Esophagus squamous epithelium (tissue), 5 donors: Measurements from ENCODE around the gene RNASE13. TPM values are rescaled to one million over a fixed set of nuclear protein-coding genes. Genes with fewer than 3 reads are reported as not detected.

Experiments used
- DNase-seq: peaks from one replicate; lab custom pipeline; 2025; lab: John Stamatoyannopoulos, UW
- H3K27ac ChIP-seq, 4 donors: fragments of 200-600 bp; sonication (generic); one replicate each; pipeline ENCODE4 v1.5.1; 2016 to 2019; ENCODE audit warnings: mild to moderate bottlenecking in 1 of 4
- H3K27me3 ChIP-seq, 4 donors: fragments of 200-600 bp; sonication (generic); 1 replicate in 3 of 4; 2 replicates in 1 of 4; pipeline versions ENCODE4 v1.5.1 to v1.6.0; 2017 to 2021; ENCODE audit warnings: antibody characterized with exemption in 1 of 4
- H3K36me3 ChIP-seq, 3 donors: fragments of 200-600 bp; sonication (generic); one replicate each; pipeline ENCODE4 v1.5.1; 2016 to 2019
- H3K4me1 ChIP-seq, 3 donors: fragments of 200-600 bp; sonication (generic); one replicate each; pipeline ENCODE4 v1.5.1; 2017 to 2019
- H3K4me3 ChIP-seq, 4 donors: fragments of 200-600 bp; sonication (generic); 1 replicate in 3 of 4; 2 replicates in 1 of 4; pipeline ENCODE4 v1.5.1; 2016 to 2019; ENCODE audit warnings: mild to moderate bottlenecking in 2 of 4, moderate library complexity in 1 of 4
- H3K9me3 ChIP-seq, 3 donors: fragments of 200-600 bp; sonication (generic); one replicate each; pipeline ENCODE4 v1.5.1; 2016 to 2019
- CTCF ChIP-seq, 6 experiments: fragments of 450-650 bp in 4 of 6; fragments of 200-600 bp in 2 of 6; sonication (generic) in 2 of 6; IDR thresholded peaks; one replicate each; pipeline ENCODE4 v1.5.1; 2016 to 2019; ENCODE audit warnings: antibody characterized with exemption in 6 of 6, mild to moderate bottlenecking in 4 of 6, moderate library complexity in 4 of 6
- POLR2A ChIP-seq, 4 donors: fragments of 450-650 bp; IDR thresholded peaks; one replicate each; pipeline ENCODE4 v1.6.1; 2017; ENCODE audit warnings: antibody characterized with exemption in 4 of 4, mild to moderate bottlenecking in 4 of 4, moderate library complexity in 3 of 4
- WGBS, 2 donors: methylation state at CpG; one replicate each; pipeline ENCODE4 v1.1.5; 2018; 5-methylcytosine and 5-hydroxymethylcytosine counted together
- intact Hi-C: fragments of 100-400 bp; cut with DNase I; formaldehyde crosslinking; loops from one replicate; pipeline ENCODE4 v1.15.0; 2022
- total RNA-seq, 4 donors: library from RNA; depleted of rRNA; stranded (reverse); fragments of >200 nt; gene quantifications; one replicate each; pipeline ENCODE4 v1.1.0, GENCODE V29; 2016
- donor health status: DM: yes; HTN: yes; CAD: no.

Gene RNASE13
- total RNA-seq, 4 donors from 2014 or later: not detected

- no peaks in the 10 kb centered on the region for H3K9me3 ChIP-seq
- WGBS, 2 donors: 18 to 20% methylated on average over 9 to 10 of the region's 10 CpGs
- peaks cover 27 to 68% (median 34%) of the 10 kb centered on the region in 3 donors for H3K4me1 ChIP-seq
- peak overlapping the region in 2 of 4 donors; percentile 7 to 29 for H3K4me3 ChIP-seq
- no peaks in the 10 kb centered on the region for H3K27me3 ChIP-seq
- peak in 1 of 4 donors; percentile 28 for TF ChIP-seq POLR2A (IDR thresholded peaks at IDR 0.05)
- no peak for TF ChIP-seq CTCF (IDR thresholded peaks at IDR 0.05)
- no peak for DNase-seq
- H3K36me3 ChIP-seq: no peaks in the 10 kb centered on the region
- intact Hi-C loops: no loop called here
- H3K27ac ChIP-seq: peak overlapping the region; percentile 53 to 84 (median 82)
Observed at GRCh38 chr14:21038441-21039422, 4.1 kb upstream of the RNASE13 start.

GRCh38 chr14:21037156-21037555 lies 2.5 kb upstream of the RNASE13 start:
- TF ChIP-seq CTCF (IDR thresholded peaks at IDR 0.05): no peak
- TF ChIP-seq POLR2A (IDR thresholded peaks at IDR 0.05): no peak
- H3K27ac ChIP-seq: peak overlapping the region in 3 of 4 donors; percentile 16 to 84 (median 37)
- 68 to 81% methylated on average over 3 of the region's 3 CpGs for WGBS, 2 donors

GRCh38 chr14:21036751-21037150 lies 2.1 kb upstream of the RNASE13 start:
- Histone ChIP-seq H3K4me1 (peaks cover 24 to 56% (median 24%) of the 10 kb centered on the region in 3 donors), H3K4me3 (no peak overlapping the region), H3K27me3 (no peaks in the 10 kb centered on the region), H3K27ac (peak overlapping the region in 3 of 4 donors; percentile 16 to 84 (median 37)), H3K9me3 (no peaks in the 10 kb centered on the region), H3K36me3 (no peaks in the 10 kb centered on the region)
- intact Hi-C loops: no loop called here
- DNase-seq: no peak
- no peak for TF ChIP-seq POLR2A (IDR thresholded peaks at IDR 0.05)
- no peak for TF ChIP-seq CTCF (IDR thresholded peaks at IDR 0.05)
- 69 to 82% methylated on average over 7 of the region's 7 CpGs for WGBS, 2 donors

More at GRCh38 chr14:21037156-21037555, 2.5 kb upstream of the RNASE13 start:
- Histone ChIP-seq H3K9me3 (no peaks in the 10 kb centered on the region), H3K27me3 (no peaks in the 10 kb centered on the region), H3K4me3 (no peak overlapping the region), H3K4me1 (peaks cover 24 to 60% (median 24%) of the 10 kb centered on the region in 3 donors), H3K36me3 (no peaks in the 10 kb centered on the region)
- no peak for DNase-seq
- intact Hi-C loops: no loop called here

- Histone ChIP-seq H3K36me3 (no peaks in the 10 kb centered on the region), H3K4me3 (no peak overlapping the region), H3K27me3 (no peaks in the 10 kb centered on the region), H3K27ac (no peak overlapping the region), H3K9me3 (no peaks in the 10 kb centered on the region), H3K4me1 (peaks cover 1 to 21% (median 4%) of the 10 kb centered on the region in 3 donors)
- intact Hi-C loops: no loop called here
- WGBS, 2 donors: 80 to 81% methylated on average over 4 of the region's 4 CpGs
- no peak for DNase-seq
- TF ChIP-seq POLR2A (IDR thresholded peaks at IDR 0.05) (no peak), CTCF (IDR thresholded peaks at IDR 0.05) (no peak)
Observed at GRCh38 chr14:21033133-21033698, 1.4 kb downstream of the RNASE13 start.
